ENCODE data around the gene ALG12. TPM values are rescaled to one million over a fixed set of nuclear protein-coding genes. Genes with fewer than 3 reads are reported as not detected.

Gene ALG12
- total RNA-seq, 3 donors from 2014 or later (not counting 1 experiment from before 2014, with no cell fraction given): 17.2 to 22.7 (median 19.2) TPM

DNA sequence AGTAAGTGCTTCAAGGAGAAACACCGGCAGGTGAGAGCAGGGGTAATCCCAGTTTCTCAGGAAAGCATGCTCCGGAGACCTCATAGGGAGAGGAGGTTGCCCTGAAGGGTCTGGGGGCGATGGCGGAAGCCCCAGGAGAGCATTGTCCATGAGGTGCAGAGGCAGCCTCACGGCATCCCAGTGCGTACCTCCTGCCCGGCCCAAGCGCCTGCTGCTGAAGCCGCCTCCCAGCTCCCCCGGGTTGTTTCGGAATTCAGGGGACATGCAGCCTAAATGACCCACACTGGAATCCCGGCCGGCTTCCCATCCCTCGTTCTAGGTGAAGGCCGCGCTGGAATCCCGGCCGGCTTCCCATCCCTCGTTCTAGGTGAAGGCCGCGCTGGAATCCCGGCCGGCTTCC lies 61.9 kb downstream of the ALG12 start:
- Histone ChIP-seq H3K27ac (ENCODE audit: low read length) (no peak overlapping the region), H3K27me3 (ENCODE audit: control insufficient read depth, insufficient read depth, low read length) (peaks cover 3% of the 10 kb centered on the region), H3K4me1 (ENCODE audit: control insufficient read depth, insufficient read depth, low read length) (peaks cover 40% of the 10 kb centered on the region), H3K36me3 (ENCODE audit: control insufficient read depth, insufficient read depth, low read length) (no peaks in the 10 kb centered on the region), H3K9me3 (ENCODE audit: control insufficient read depth, insufficient read depth, low read length) (no peaks in the 10 kb centered on the region), H3K4me3 (ENCODE audit: low read length) (no peak overlapping the region)
- DNase-seq (no peak), ATAC-seq (no peak)
- TF ChIP-seq, protein P1, sequence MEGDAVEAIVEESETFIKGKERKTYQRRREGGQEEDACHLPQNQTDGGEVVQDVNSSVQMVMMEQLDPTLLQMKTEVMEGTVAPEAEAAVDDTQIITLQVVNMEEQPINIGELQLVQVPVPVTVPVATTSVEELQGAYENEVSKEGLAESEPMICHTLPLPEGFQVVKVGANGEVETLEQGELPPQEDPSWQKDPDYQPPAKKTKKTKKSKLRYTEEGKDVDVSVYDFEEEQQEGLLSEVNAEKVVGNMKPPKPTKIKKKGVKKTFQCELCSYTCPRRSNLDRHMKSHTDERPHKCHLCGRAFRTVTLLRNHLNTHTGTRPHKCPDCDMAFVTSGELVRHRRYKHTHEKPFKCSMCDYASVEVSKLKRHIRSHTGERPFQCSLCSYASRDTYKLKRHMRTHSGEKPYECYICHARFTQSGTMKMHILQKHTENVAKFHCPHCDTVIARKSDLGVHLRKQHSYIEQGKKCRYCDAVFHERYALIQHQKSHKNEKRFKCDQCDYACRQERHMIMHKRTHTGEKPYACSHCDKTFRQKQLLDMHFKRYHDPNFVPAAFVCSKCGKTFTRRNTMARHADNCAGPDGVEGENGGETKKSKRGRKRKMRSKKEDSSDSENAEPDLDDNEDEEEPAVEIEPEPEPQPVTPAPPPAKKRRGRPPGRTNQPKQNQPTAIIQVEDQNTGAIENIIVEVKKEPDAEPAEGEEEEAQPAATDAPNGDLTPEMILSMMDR (IDR thresholded peaks at IDR 0.05): no peak
- H3K27ac Mint-ChIP-seq: peak overlapping the region; percentile 90 to 92
- H3K9me3 Mint-ChIP-seq: no peaks in the 10 kb centered on the region
- H3K27me3 Mint-ChIP-seq (ENCODE audit: low read depth in 2 of 2): peaks cover 5 to 6% of the 10 kb centered on the region in 2 donors
- intact Hi-C loops (cut with micrococcal nuclease): loop anchor here (10.0 kb wide), 1 partner anchor 58 kb away; the partner anchor contains the start of genes ALG12 and CRELD2
- no peaks in the 10 kb centered on the region for H3K36me3 Mint-ChIP-seq
- peaks cover 31 to 43% of the 10 kb centered on the region in 2 donors for H3K4me1 Mint-ChIP-seq
- peak overlapping the region; percentile 97 for H3K4me3 Mint-ChIP-seq
- 93% methylated on average over 17 of the region's 23 CpGs for WGBS (ENCODE audit: insufficient coverage)

DNA sequence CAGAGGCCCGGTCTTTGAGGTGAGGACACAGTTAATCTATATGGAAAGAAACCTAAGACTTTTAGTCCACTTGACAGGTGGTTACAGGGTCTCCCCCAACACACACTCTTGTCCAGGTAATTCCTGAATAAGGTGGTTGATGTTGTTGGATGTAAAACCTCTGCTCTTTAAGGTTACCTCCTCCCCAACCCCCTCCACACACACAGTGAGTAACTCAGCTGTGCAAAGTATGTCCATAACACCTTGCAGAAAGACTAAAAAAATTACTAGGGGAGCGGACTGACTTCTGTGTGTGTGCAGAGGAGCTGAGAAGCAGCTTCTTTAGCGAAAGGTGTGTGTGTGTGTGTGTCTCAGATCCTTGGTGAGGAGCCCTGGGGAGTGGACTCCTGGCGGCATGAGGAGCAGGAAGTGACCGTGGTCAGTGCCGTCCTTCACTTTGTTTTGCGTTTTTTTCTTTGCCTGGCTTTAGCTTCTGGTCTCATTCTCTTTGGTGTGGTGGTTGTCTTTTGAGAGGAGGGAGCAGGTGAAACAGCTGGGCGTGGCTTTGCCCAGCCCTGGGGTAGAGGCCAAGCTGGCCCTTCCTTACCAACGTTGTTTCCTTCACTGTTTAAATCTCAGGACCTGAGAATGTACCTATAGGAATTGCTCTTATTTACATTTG lies 62.9 kb downstream of the ALG12 start:
- peaks cover 31 to 48% of the 10 kb centered on the region in 2 donors for H3K4me1 Mint-ChIP-seq
- Histone ChIP-seq H3K4me3 (ENCODE audit: low read length) (no peak overlapping the region), H3K36me3 (ENCODE audit: control insufficient read depth, insufficient read depth, low read length) (no peaks in the 10 kb centered on the region), H3K27ac (ENCODE audit: low read length) (peak overlapping the region; percentile 3), H3K4me1 (ENCODE audit: control insufficient read depth, insufficient read depth, low read length) (peaks cover 40% of the 10 kb centered on the region), H3K27me3 (ENCODE audit: control insufficient read depth, insufficient read depth, low read length) (peaks cover 4% of the 10 kb centered on the region), H3K9me3 (ENCODE audit: control insufficient read depth, insufficient read depth, low read length) (no peaks in the 10 kb centered on the region)
- TF ChIP-seq, protein P1 (IDR thresholded peaks at IDR 0.05): no peak
- ATAC-seq: no peak
- no peaks in the 10 kb centered on the region for H3K36me3 Mint-ChIP-seq
- H3K9me3 Mint-ChIP-seq: no peaks in the 10 kb centered on the region
- peak in 1 of 2 donors; percentile 49 for DNase-seq
- 21% methylated on average over 9 of the region's 9 CpGs for WGBS (ENCODE audit: insufficient coverage)
- H3K27me3 Mint-ChIP-seq (ENCODE audit: low read depth in 2 of 2): peaks cover 12 to 15% of the 10 kb centered on the region in 2 donors
- intact Hi-C loops (cut with micrococcal nuclease): loop anchor here (2.0 to 10.0 kb wide), 2 partner anchors 13 to 59 kb away; partner anchors contain the start of genes ALG12 and CRELD2
- peak overlapping the region; percentile 97 for H3K4me3 Mint-ChIP-seq
- peak overlapping the region; percentile 90 to 92 for H3K27ac Mint-ChIP-seq

DNA sequence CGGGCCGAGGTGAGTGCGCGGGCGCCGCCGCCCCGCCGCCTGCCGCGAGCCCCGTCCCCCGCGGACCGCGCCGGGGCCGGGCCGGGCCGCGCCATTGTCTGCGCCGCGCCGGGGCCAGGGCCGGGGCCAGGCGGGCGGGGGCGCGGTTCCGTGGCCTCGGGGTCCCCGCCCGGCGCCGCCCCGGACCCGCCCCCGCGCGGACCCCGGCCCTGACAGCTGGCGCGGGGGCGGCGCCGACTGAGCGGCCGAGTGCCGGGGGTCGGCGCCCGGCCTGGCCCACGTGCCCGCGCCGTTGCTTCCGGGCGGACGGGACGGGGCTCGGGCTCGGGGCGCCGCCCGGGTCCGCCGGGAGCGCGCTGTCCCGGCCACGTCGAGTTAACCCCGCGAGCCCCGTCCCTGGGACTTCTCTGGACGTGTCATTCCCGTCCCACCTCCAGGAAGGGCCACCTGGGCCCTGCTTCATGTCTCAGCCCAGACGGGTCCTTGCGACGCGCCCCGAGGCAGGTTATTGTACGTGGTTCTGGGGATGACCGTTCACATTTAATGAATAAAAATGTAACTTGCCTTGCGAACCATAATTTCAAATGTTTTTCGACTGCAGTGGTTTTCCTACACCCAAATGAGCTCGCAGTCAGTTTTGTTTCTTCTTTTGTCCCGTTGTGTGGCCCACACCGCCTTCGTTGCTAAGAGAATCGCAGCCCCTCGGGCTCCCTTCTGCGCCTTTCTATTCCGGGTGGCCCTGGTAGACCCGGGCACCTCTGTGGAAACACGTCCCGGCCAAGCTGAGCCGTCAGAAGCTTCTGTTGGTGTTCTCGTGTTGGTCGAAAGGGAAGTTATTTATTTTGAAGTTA lies 64.0 kb downstream of the ALG12 start:
- peak in 1 of 3 donors; percentile 25 for ATAC-seq

More for the DNA sequence above, 64.0 kb downstream of the ALG12 start:
- Mint-ChIP-seq H3K9me3 (no peaks in the 10 kb centered on the region), H3K27me3 (ENCODE audit: low read depth in 2 of 2) (peaks cover 18 to 19% of the 10 kb centered on the region in 2 donors), H3K4me1 (peaks cover 30 to 55% of the 10 kb centered on the region in 2 donors), H3K36me3 (no peaks in the 10 kb centered on the region), H3K27ac (peak overlapping the region; percentile 90 to 92), H3K4me3 (peak overlapping the region; percentile 97)
- peak in 1 of 2 donors; percentile 54 for DNase-seq
- TF ChIP-seq, protein P1 (IDR thresholded peaks at IDR 0.05): no peak
- peak overlapping the region; percentile 63 for H3K4me3 ChIP-seq (ENCODE audit: low read length)
- under 1% methylated on average over 101 of the region's 101 CpGs for WGBS (ENCODE audit: insufficient coverage)
- peak overlapping the region; percentile 40 for H3K27ac ChIP-seq (ENCODE audit: low read length)
- H3K9me3 ChIP-seq (ENCODE audit: control insufficient read depth, insufficient read depth, low read length): no peaks in the 10 kb centered on the region
- no peaks in the 10 kb centered on the region for H3K36me3 ChIP-seq (ENCODE audit: control insufficient read depth, insufficient read depth, low read length)
- peaks cover 13% of the 10 kb centered on the region for H3K27me3 ChIP-seq (ENCODE audit: control insufficient read depth, insufficient read depth, low read length)
- peaks cover 50% of the 10 kb centered on the region for H3K4me1 ChIP-seq (ENCODE audit: control insufficient read depth, insufficient read depth, low read length)
- intact Hi-C loops (cut with micrococcal nuclease): loop anchor here (1.0 to 10.0 kb wide), 3 partner anchors 15 to 61 kb away; partner anchors contain the start of genes ALG12 and CRELD2
